ENCODE data around the gene PPM1D. TPM values are rescaled to one million over a fixed set of nuclear protein-coding genes. Genes with fewer than 3 reads are reported as not detected.
"Not testable (repeated sequence)": the region's sequence is repeated elsewhere in the genome, so short reads cannot be mapped to it uniquely, and the experiment has no call there.

PPM1D gene
- total RNA-seq, 1 donor from 2014 or later: 14.2 TPM

GRCh38 chr17:60656499-60656898 is 56.5 kb downstream of the PPM1D start:
- H3K27me3 ChIP-seq (ENCODE audit: control insufficient read depth, insufficient read depth, low read length): no peaks in the 10 kb centered on the region
- H3K36me3 ChIP-seq (ENCODE audit: control insufficient read depth, insufficient read depth, low read length): no peaks in the 10 kb centered on the region
- no peak overlapping the region for H3K4me3 ChIP-seq (ENCODE audit: low read depth, low read length)
- no peak for TF ChIP-seq CTCF (IDR thresholded peaks at IDR 0.05; ENCODE audit: insufficient read depth, low read length, poor library complexity, severe bottlenecking)
- DNase-seq (ENCODE audit: low read depth): no peak

GRCh38 chr17:60659156-60659555 is 59.2 kb downstream of the PPM1D start:
- Histone ChIP-seq H3K36me3 (ENCODE audit: control insufficient read depth, insufficient read depth, low read length) (no peaks in the 10 kb centered on the region), H3K27me3 (ENCODE audit: control insufficient read depth, insufficient read depth, low read length) (no peaks in the 10 kb centered on the region), H3K4me3 (ENCODE audit: low read depth, low read length) (no peak overlapping the region)
- no peak for TF ChIP-seq CTCF (IDR thresholded peaks at IDR 0.05; ENCODE audit: insufficient read depth, low read length, poor library complexity, severe bottlenecking)
- DNase-seq (ENCODE audit: low read depth): no peak

- no peak for DNase-seq (ENCODE audit: low read depth)
- no peaks in the 10 kb centered on the region for H3K36me3 ChIP-seq (ENCODE audit: control insufficient read depth, insufficient read depth, low read length)
- no peaks in the 10 kb centered on the region for H3K27me3 ChIP-seq (ENCODE audit: control insufficient read depth, insufficient read depth, low read length)
- no peak overlapping the region for H3K4me3 ChIP-seq (ENCODE audit: low read depth, low read length)
- no peak for TF ChIP-seq CTCF (IDR thresholded peaks at IDR 0.05; ENCODE audit: insufficient read depth, low read length, poor library complexity, severe bottlenecking)
These were observed 61.5 kb downstream of the PPM1D start for GRCh38 chr17:60661489-60661888.

- H3K36me3 ChIP-seq (ENCODE audit: control insufficient read depth, insufficient read depth, low read length): no peaks in the 10 kb centered on the region
These were observed 64.0 kb downstream of the PPM1D start for GRCh38 chr17:60664022-60664421.

GRCh38 chr17:60665602-60666001 is 65.6 kb downstream of the PPM1D start:
- no peak overlapping the region for H3K4me3 ChIP-seq (ENCODE audit: low read depth, low read length)
- TF ChIP-seq CTCF (IDR thresholded peaks at IDR 0.05; ENCODE audit: insufficient read depth, low read length, poor library complexity, severe bottlenecking): no peak
- H3K36me3 ChIP-seq (ENCODE audit: control insufficient read depth, insufficient read depth, low read length): no peaks in the 10 kb centered on the region
- no peaks in the 10 kb centered on the region for H3K27me3 ChIP-seq (ENCODE audit: control insufficient read depth, insufficient read depth, low read length)
- DNase-seq (ENCODE audit: low read depth): no peak

More at GRCh38 chr17:60664022-60664421, 64.0 kb downstream of the PPM1D start:
- Histone ChIP-seq H3K27me3 (ENCODE audit: control insufficient read depth, insufficient read depth, low read length) (no peaks in the 10 kb centered on the region), H3K4me3 (ENCODE audit: low read depth, low read length) (no peak overlapping the region)
- TF ChIP-seq CTCF (IDR thresholded peaks at IDR 0.05; ENCODE audit: insufficient read depth, low read length, poor library complexity, severe bottlenecking): no peak
- DNase-seq (ENCODE audit: low read depth): no peak

GRCh38 chr17:60668741-60669140 is 68.7 kb downstream of the PPM1D start:
- not testable (repeated sequence) for DNase-seq (ENCODE audit: low read depth); H3K27me3 ChIP-seq (ENCODE audit: control insufficient read depth, insufficient read depth, low read length); H3K36me3 ChIP-seq (ENCODE audit: control insufficient read depth, insufficient read depth, low read length); H3K4me3 ChIP-seq (ENCODE audit: low read depth, low read length)
